HG03045 (cell line): Measurements from ENCODE around the gene ETV7.

Source experiments
- ATAC-seq: cut with Tn5 transposase; IDR thresholded peaks from one replicate; pipeline ENCODE4 v1.9.1; 2021; ENCODE audit warnings: mild to moderate bottlenecking, moderate library complexity; ENCODE audit not compliant: unreplicated experiment

The ETV7 gene

GRCh38 chr6:36324715-36325114 lies 62.8 kb downstream of the ETV7 start:
- ATAC-seq, result no peak

- ATAC-seq, result no peak
Measured at GRCh38 chr6:36324191-36324590, 63.3 kb downstream of the ETV7 start.

GRCh38 chr6:36323062-36323461 lies 64.4 kb downstream of the ETV7 start:
- ATAC-seq, result no peak

GRCh38 chr6:36322591-36322990 lies 64.9 kb downstream of the ETV7 start:
- no peak for ATAC-seq

- no peak for ATAC-seq
Measured at GRCh38 chr6:36320475-36320874, 67.0 kb downstream of the ETV7 start.

- no peak for ATAC-seq
Measured at GRCh38 chr6:36319821-36320220, 67.6 kb downstream of the ETV7 start.

- no peak for ATAC-seq
Measured at GRCh38 chr6:36319436-36319762, 68.1 kb downstream of the ETV7 start.

- ATAC-seq, result no peak
Measured at GRCh38 chr6:36318690-36319435, 68.6 kb downstream of the ETV7 start.

- ATAC-seq, result no peak
Measured at GRCh38 chr6:36317623-36318022, 69.8 kb downstream of the ETV7 start.
